ENCODE results near the gene HOXB13. TPM values are rescaled to one million over a fixed set of nuclear protein-coding genes. Genes with fewer than 3 reads are reported as not detected.
A peak's percentile ranks its signal among the peaks of the same experiment; 100 is the strongest.

HOXB13 gene
- total RNA-seq, 1 donor from 2014 or later, result not detected

DNA sequence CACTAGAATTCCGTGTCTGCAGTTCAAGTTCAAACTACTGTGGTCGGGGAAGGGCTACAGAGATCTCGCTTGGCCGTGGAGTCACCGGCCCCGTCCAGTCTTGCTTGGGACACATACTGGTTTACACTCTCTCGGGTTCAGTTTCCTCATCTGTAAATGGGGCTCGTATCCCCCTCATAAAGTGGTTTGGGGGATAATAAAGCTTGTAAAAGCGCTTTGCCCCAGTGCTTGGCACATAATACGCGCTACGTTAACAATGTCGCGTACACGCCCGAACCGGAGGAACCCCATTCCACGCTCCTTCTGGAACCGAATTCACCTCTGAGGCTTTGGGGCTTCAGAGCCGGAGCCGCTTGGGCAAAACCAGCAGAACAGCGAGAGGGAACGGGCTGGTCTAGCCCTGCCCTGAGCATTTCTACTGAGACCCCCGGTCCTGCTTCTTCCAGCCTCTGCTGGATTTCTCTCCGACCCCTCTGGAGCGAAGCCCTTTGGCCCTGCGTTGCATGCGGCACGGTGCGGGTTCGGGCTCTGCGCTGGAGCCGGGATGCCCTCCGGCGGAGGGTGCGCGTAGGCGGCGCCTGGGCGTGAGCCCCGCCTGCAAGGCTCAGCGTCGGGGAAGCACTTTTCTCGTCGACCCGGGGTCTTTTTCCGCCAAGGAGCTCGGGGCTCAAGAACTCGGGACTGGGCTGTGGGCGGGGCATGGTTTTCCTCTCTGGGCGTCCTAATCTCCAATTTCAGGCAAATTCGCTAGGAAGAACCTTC, 26.1 kb upstream of the HOXB13 start:
- Mint-ChIP-seq H3K27ac (peak overlapping the region; percentile 68), H3K9me3 (no peaks in the 10 kb centered on the region), H3K4me1 (ENCODE audit: low read depth) (peaks cover 10% of the 10 kb centered on the region), H3K27me3 (ENCODE audit: insufficient read depth) (peaks cover 89% of the 10 kb centered on the region), H3K4me3 (no peak overlapping the region), H3K36me3 (ENCODE audit: low read depth) (no peaks in the 10 kb centered on the region)
- DNase-seq (ENCODE audit: low spot score), result no peak
- intact Hi-C loops (cut with micrococcal nuclease), result loop anchor here (10.0 kb wide), 1 partner anchor 420 kb away; no protein-coding TSS in a partner anchor

DNA sequence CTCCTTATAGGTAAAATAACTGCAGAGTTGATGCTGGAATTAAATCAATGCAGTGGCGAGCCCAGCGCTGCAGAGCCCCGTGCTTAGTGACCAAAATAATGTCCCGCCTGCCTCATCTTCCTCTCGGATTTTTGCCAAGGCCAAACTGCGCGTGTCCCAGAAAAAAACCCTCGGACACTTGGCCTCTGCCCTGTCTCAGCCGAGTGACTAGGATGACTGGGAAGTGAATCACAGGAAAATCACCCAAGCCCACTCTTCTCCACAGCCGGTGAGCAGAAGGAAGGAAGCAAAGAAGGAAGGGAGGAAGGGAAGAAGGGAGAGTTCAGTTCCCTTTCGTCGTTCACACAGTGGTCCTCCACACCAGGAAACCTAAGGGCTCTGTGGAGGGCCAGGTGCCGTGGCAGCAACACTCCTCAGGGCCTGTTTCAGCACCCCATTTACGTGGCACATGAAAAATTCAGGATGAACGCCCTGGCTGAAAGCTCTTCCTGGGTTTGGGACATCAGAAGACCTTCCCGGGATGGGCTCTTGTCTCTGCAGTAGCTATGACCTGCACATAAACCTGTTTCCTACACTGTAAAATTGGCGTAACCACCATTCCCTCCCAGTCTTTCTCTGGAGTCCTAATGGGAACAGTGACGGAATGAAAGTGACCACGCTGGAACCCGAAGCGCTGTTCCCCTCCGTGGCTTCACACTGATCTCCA, 25.4 kb upstream of the HOXB13 start:
- Mint-ChIP-seq H3K9me3 (no peaks in the 10 kb centered on the region), H3K27me3 (ENCODE audit: insufficient read depth) (peaks cover 89% of the 10 kb centered on the region), H3K4me1 (ENCODE audit: low read depth) (peaks cover 15% of the 10 kb centered on the region), H3K4me3 (no peak overlapping the region), H3K36me3 (ENCODE audit: low read depth) (no peaks in the 10 kb centered on the region), H3K27ac (peak overlapping the region; percentile 68)
- intact Hi-C loops (cut with micrococcal nuclease), result loop anchor here (2.0 to 10.0 kb wide), 2 partner anchors 243 to 419 kb away; partner anchors contain the start of gene IGF2BP1
- DNase-seq (ENCODE audit: low spot score), result no peak

DNA sequence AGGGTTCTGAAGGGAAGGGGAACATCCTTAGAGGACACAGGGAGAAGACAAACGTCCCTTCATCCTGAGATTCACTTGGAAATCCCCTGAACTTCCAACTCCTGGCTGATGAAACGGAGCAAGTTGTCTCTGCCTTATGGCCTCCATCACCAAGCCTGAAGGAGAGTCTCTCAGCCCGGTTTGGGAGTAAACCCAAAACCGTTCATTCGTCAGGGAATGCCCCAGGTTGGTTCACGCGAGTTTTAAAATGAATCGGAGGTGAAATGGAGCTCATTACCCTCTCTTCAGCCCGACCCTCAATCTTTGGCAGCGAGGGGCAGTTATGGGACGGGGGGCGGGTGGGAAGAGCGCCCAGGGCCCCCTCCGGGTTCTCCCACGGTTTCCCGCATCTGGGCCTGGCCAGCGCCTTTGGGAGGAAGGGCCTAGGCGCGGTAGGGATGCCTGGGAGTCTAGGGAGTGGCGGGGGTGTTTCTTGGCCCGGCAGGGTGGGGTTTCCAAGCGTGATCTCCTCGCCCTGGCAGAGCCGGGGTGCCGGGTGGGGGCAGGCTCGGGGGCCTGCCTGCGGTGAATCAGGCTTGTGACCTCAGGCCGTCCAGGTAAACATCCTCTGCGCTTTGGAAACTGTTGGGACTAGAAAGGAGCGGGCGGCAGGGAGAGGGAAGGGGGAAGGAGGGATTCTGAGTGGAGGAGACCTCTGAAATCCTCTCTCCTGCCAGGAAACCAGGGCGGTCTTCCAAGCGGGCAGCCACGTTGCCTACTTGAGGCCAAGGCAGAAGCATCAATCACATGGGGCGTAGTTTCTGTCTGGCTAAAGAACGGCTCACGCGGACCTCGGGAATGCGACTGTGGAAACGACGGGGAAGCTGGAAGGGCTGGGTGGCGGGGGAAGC, 24.1 kb upstream of the HOXB13 start:
- intact Hi-C loops (cut with micrococcal nuclease), result loop anchor here (2.0 to 10.0 kb wide), 2 partner anchors 244 to 418 kb away; partner anchors contain the start of gene IGF2BP1
- DNase-seq (ENCODE audit: low spot score), result no peak
- peaks cover 87% of the 10 kb centered on the region for H3K27me3 Mint-ChIP-seq (ENCODE audit: insufficient read depth)
- H3K4me1 Mint-ChIP-seq (ENCODE audit: low read depth), result peaks cover 16% of the 10 kb centered on the region
- no peak overlapping the region for H3K27ac Mint-ChIP-seq
- no peaks in the 10 kb centered on the region for H3K36me3 Mint-ChIP-seq (ENCODE audit: low read depth)
- no peak overlapping the region for H3K4me3 Mint-ChIP-seq
- H3K9me3 Mint-ChIP-seq, result no peaks in the 10 kb centered on the region

DNA sequence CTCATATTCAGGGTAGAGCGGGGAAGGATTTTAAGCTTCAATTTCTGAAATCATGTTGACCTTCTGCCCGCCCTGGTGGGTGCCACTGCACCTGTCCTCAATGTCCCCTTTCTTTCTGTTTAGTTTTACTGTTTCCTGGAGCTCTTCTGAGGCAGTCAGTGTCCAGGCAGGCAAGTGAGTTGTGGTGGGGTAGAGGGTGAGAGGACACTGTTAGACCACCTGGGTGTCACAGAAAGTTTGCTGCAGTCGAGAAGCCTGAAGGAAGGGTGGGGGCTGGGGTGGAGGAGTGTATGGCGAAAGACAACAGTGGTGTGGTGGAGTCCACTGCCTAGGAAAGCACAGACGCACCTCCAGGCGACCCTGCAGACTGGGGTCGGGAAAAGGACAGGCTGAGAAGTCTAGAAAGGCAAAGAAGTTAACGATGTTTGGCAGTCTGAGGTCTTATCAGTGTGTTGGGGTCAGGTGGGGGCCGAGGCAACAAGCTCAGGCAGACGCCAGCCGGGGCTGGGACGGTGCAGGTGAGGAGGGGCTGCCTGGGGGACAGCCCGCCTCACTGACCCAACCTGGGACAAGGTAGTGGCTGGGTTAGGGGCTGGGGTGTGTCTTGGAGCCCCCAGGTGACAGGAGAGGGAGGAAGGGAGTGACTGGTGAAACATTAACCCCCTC, 23.3 kb upstream of the HOXB13 start:
- intact Hi-C loops (cut with micrococcal nuclease), result loop anchor here (2.0 to 10.0 kb wide), 2 partner anchors 245 to 417 kb away; partner anchors contain the start of gene IGF2BP1
- H3K9me3 Mint-ChIP-seq, result no peaks in the 10 kb centered on the region

DNA sequence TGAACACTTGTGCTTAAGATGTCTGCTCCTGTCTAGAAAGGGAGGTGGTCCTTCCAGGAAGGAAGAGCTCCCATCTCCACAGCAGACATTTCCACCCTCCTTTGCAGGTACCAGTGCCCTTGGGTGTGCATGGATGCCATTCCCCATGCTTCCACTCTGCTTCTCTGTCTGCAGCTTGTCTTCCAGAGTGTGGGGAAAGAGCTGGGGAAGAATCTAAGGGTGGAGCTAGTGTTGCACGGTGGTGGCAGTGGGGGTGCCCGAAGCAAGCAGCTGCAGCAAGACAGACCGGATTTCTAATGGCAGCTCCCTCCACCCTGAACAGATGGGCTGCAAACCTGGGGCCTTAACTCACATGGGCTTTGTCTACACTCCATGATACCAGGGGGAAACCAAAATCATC, 22.6 kb upstream of the HOXB13 start:
- intact Hi-C loops (cut with micrococcal nuclease), result loop anchor here (10.0 kb wide), 1 partner anchor 416 kb away; no protein-coding TSS in a partner anchor

More for the DNA sequence above, 23.3 kb upstream of the HOXB13 start:
- Mint-ChIP-seq H3K4me1 (ENCODE audit: low read depth) (peaks cover 16% of the 10 kb centered on the region), H3K4me3 (no peak overlapping the region), H3K36me3 (ENCODE audit: low read depth) (no peaks in the 10 kb centered on the region), H3K27me3 (ENCODE audit: insufficient read depth) (peaks cover 84% of the 10 kb centered on the region), H3K27ac (peak overlapping the region; percentile 64)
- DNase-seq (ENCODE audit: low spot score), result no peak

DNA sequence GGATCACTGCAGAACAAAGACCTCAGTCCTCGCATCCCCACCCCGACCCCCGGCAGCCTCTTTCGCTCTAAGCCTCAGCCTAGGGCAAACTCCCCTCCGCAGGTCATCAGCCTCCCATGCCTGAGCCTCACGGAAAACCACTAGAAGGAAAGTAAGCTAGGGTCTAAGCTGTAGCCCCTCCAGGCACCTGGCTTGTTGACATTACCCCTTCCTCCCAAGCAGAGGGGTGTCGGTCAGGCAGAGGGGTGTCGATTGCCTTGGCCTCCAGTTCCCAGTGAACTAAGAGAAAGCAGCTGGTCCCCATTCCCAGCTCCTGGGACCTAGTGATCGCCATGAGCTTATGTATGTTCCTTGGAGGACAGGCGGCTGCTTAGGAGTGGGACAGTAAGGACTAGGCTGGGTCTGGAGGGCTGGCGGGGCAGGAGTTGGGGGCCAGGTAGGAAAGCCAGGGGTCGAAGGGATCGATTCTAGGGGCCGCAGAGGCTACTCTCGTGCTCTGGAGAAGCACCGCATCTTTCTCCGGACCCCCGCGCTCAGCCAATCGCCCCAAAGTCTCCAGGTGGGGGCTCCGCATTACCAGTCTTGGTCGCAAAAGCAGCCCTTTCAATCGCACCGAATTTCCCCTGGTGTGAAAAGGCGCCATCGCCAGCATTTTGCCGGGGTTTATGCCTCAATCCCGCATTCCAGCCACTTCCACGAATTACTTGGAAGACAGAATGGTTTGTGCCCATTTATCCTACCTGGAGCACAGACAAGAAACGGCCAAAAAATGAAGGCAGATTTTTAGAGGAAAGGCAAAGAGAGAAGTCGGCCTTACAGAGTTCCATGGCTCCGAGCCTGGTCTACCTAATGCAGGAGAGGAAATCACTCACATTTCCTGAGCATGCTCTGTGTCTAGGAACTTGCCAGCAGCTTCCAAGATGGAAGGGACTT, 21.3 kb upstream of the HOXB13 start:
- Mint-ChIP-seq H3K4me3 (no peak overlapping the region), H3K27ac (peak overlapping the region; percentile 50), H3K9me3 (no peaks in the 10 kb centered on the region), H3K36me3 (ENCODE audit: low read depth) (no peaks in the 10 kb centered on the region), H3K27me3 (ENCODE audit: insufficient read depth) (peaks cover 83% of the 10 kb centered on the region), H3K4me1 (ENCODE audit: low read depth) (peaks cover 26% of the 10 kb centered on the region)
- no peak for DNase-seq (ENCODE audit: low spot score)
- intact Hi-C loops (cut with micrococcal nuclease), result loop anchor here (5.0 to 10.0 kb wide), 2 partner anchors 113 to 415 kb away; no protein-coding TSS in a partner anchor

More for the DNA sequence above, 22.6 kb upstream of the HOXB13 start:
- Mint-ChIP-seq H3K4me1 (ENCODE audit: low read depth) (peaks cover 23% of the 10 kb centered on the region), H3K9me3 (no peaks in the 10 kb centered on the region), H3K27me3 (ENCODE audit: insufficient read depth) (peaks cover 85% of the 10 kb centered on the region), H3K4me3 (no peak overlapping the region), H3K36me3 (ENCODE audit: low read depth) (no peaks in the 10 kb centered on the region), H3K27ac (no peak overlapping the region)
- DNase-seq (ENCODE audit: low spot score), result no peak

DNA sequence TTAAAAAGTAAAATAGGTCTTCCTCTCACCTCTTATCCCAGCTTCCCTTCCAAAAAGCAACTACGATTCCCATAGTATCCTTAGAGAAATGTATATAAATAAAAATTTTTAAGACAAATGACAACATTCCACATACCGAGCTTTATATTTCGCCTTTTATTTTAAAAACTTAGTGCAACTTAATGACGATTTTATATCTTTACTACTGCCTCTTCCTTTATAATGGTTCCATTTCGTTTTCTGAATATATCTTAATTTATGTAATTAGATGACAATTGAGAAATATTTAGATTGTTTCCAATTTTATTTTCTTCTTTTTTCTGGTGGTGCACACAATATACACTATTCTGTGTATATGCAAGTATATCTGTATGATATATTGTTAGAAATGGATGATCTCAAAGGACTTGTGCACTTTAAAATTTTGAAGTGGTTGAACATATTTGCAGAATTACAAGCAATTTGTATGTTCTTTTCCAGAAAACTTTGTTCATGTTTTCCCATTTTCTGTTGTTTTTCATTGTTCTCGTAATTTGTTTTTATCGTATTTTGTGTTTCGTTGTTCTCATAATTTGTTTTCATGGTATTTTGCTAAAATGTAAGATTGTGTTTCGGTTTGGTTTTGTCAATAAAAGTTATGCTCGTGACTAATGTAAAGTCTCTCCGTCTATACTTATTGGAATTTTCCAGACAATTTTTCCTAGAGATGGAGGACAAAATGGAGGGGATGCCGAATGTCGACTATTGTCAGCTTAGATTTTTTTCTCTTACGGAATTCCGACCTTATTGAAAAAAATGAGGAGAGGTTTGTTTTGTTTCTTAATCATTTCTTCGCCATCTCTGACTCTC, 20.4 kb upstream of the HOXB13 start:
- Mint-ChIP-seq H3K27me3 (ENCODE audit: insufficient read depth) (peaks cover 85% of the 10 kb centered on the region), H3K36me3 (ENCODE audit: low read depth) (no peaks in the 10 kb centered on the region), H3K4me3 (no peak overlapping the region), H3K27ac (peak overlapping the region; percentile 50), H3K4me1 (ENCODE audit: low read depth) (peaks cover 22% of the 10 kb centered on the region), H3K9me3 (no peaks in the 10 kb centered on the region)
- DNase-seq (ENCODE audit: low spot score), result no peak
- intact Hi-C loops (cut with micrococcal nuclease), result loop anchor here (1.0 to 5.0 kb wide), 3 partner anchors 25 to 112 kb away; no protein-coding TSS in a partner anchor

DNA sequence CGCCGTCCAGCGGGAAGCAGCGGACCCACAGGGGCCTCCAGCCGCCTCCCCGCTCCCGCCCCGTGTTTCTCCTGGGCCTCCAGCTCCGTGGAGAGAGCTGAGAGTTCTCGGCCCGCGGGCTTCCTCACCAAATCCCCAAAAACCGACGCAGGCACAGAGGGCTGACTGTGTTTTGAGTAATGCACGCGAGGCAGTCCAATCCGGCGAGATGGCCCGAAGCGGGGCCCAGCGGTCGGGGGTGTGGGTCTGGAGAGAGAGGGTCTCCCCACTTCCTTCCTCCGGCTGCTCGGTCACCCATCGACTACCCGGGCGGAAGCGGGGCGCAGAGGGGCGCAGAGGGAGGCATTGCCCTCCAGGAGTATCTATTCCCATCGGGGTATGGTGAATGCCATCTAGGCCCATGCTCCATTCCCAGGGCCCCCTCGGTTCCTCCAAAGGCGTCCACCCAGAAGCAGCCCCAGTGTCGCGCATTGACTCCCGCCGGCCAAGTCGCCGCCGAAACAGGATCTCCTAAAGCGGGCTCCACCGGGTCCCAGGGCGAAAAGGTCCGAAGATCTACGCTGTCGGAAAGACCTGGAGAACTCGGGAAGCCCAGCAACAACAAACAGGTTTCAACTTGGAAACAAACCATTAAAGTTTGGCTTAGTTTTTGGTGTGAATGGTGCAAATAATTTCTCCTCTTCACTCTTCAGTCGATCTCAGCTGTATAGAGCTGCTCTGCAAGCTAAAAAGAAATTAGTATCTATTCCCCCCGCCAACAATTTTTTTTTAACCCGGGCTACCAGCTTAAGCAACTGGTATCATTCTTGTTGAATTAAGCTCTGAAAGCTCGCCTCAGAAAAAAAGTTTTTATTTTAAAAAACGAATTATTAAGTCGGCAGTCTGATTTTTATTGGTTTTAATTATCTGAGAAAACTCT, 19.2 kb upstream of the HOXB13 start:
- Mint-ChIP-seq H3K27me3 (ENCODE audit: insufficient read depth) (peaks cover 85% of the 10 kb centered on the region), H3K27ac (no peak overlapping the region), H3K4me1 (ENCODE audit: low read depth) (peaks cover 15% of the 10 kb centered on the region), H3K4me3 (no peak overlapping the region), H3K9me3 (no peaks in the 10 kb centered on the region), H3K36me3 (ENCODE audit: low read depth) (no peaks in the 10 kb centered on the region)
- no peak for DNase-seq (ENCODE audit: low spot score)
- intact Hi-C loops (cut with micrococcal nuclease), result loop anchor here (1.0 to 5.0 kb wide), 4 partner anchors 23 to 133 kb away; partner anchors contain the start of gene HOXB8

DNA sequence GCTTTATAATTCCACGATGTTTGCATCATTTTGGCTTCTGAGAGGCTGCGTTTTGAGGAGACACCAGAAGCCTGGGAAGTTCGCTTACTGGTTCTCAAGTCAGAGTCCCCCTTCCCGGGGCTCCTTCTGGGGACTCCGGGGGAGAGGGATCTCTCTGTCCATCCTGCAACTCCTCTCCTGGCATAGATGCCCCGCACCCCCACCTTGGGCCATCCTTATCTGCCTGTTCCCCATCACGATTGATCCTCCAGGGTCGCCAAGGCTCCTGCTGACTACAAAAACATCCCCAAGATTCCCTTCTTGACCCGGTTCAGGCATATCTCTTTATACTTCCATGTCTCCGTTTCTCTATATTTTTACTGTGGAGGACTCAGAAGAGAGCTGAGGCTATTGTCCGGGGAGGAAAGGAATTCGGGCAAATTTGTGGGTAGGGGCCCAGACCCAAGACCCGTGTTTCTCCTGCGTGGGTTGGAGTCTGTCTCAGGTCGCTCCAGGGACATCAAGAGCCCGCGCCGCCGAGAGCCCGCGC, 18.4 kb upstream of the HOXB13 start:
- Mint-ChIP-seq H3K36me3 (ENCODE audit: low read depth) (no peaks in the 10 kb centered on the region), H3K27me3 (ENCODE audit: insufficient read depth) (peaks cover 86% of the 10 kb centered on the region), H3K4me1 (ENCODE audit: low read depth) (peaks cover 15% of the 10 kb centered on the region), H3K4me3 (no peak overlapping the region), H3K9me3 (no peaks in the 10 kb centered on the region), H3K27ac (no peak overlapping the region)
- no peak for DNase-seq (ENCODE audit: low spot score)
- intact Hi-C loops (cut with micrococcal nuclease), result loop anchor here (2.0 to 5.0 kb wide), 2 partner anchors 110 to 132 kb away; partner anchors contain the start of gene HOXB8

Measured in activated T-helper 1 cell treated with anti-CD3 and anti-CD28 coated beads, Interleukin-12 subunit alpha, Interleukin-12 subunit beta, Interleukin-2, Interleukin-4 antibody, amounts not matched to agents 30 ng/mL and 10 ng/mL and 1 ng/mL, durations not matched to agents 14 hours and 24 hours and 36 hours (primary cell).